Chondrocyte (in vitro differentiated cells): ENCODE results near the gene PTS. TPM values are rescaled to one million over a fixed set of nuclear protein-coding genes. Genes with fewer than 3 reads are reported as not detected.

Experiments used
- DNase-seq: peaks from one replicate; pipeline ENCODE4 v3.0.0; 2021; ENCODE audit warnings: mixed read lengths, low spot score
- H3K27ac Mint-ChIP-seq: one replicate; pipeline ENCODE4 v1.8.0; 2021; ENCODE audit warnings: mild to moderate bottlenecking, moderate library complexity, mixed read lengths; ENCODE audit not compliant: unreplicated experiment
- H3K27me3 Mint-ChIP-seq: 2 replicates; pipeline ENCODE4 v1.8.0; 2021; ENCODE audit warnings: low read depth, mixed read lengths
- H3K36me3 Mint-ChIP-seq: 2 replicates; pipeline ENCODE4 v1.8.0; 2021; ENCODE audit warnings: low read depth, mixed read lengths
- H3K4me1 Mint-ChIP-seq: 2 replicates; pipeline ENCODE4 v1.8.0; 2021; ENCODE audit warnings: low read depth, mild to moderate bottlenecking, mixed read lengths
- H3K4me3 Mint-ChIP-seq: one replicate; pipeline ENCODE4 v1.8.0; 2021; ENCODE audit warnings: mild to moderate bottlenecking, moderate library complexity, mixed read lengths; ENCODE audit not compliant: unreplicated experiment
- H3K9me3 Mint-ChIP-seq: 2 replicates; pipeline ENCODE4 v1.8.0; 2021; ENCODE audit warnings: low read depth, mixed read lengths
- CTCF ChIP-seq: fragments of 200-600 bp; sonication (generic); IDR thresholded peaks from 2 replicates; pipeline ENCODE4 v1.5.0; 2021; ENCODE audit warnings: antibody characterized with exemption, mild to moderate bottlenecking, moderate library complexity
- total RNA-seq: library from RNA; stranded (reverse); gene quantifications from 3 replicates; pipeline ENCODE4 v1.2.1, GENCODE V29; 2021

PTS gene
- total RNA-seq, 1 donor from 2014 or later, result 45.8 TPM

GRCh38 chr11:112247201-112247600 lies 21.0 kb downstream of the PTS start:
- Mint-ChIP-seq H3K9me3 (peaks cover 19% of the 10 kb centered on the region), H3K4me3 (no peak overlapping the region), H3K4me1 (peaks cover 17% of the 10 kb centered on the region), H3K36me3 (peaks cover 17% of the 10 kb centered on the region), H3K27ac (no peak overlapping the region), H3K27me3 (no peaks in the 10 kb centered on the region)
- no peak for DNase-seq
- no peak for TF ChIP-seq CTCF

GRCh38 chr11:112248201-112248600 lies 22.0 kb downstream of the PTS start:
- Mint-ChIP-seq H3K27ac (no peak overlapping the region), H3K27me3 (no peaks in the 10 kb centered on the region), H3K36me3 (peaks cover 11% of the 10 kb centered on the region), H3K9me3 (peaks cover 19% of the 10 kb centered on the region), H3K4me3 (no peak overlapping the region), H3K4me1 (peaks cover 17% of the 10 kb centered on the region)
- DNase-seq, result no peak
- no peak for TF ChIP-seq CTCF

GRCh38 chr11:112249871-112250610 lies 23.8 kb downstream of the PTS start:
- Mint-ChIP-seq H3K9me3 (peaks cover 7% of the 10 kb centered on the region), H3K27ac (no peak overlapping the region), H3K4me3 (no peak overlapping the region), H3K4me1 (peaks cover 17% of the 10 kb centered on the region), H3K36me3 (no peaks in the 10 kb centered on the region), H3K27me3 (no peaks in the 10 kb centered on the region)
- DNase-seq, result no peak
- TF ChIP-seq CTCF, result no peak

- Mint-ChIP-seq H3K27me3 (no peaks in the 10 kb centered on the region), H3K36me3 (no peaks in the 10 kb centered on the region), H3K9me3 (no peaks in the 10 kb centered on the region), H3K4me3 (no peak overlapping the region), H3K4me1 (peaks cover 10% of the 10 kb centered on the region), H3K27ac (no peak overlapping the region)
- no peak for TF ChIP-seq CTCF
- no peak for DNase-seq
These were observed 27.5 kb downstream of the PTS start for GRCh38 chr11:112253605-112254242.

GRCh38 chr11:112255067-112255720 lies 29.0 kb downstream of the PTS start:
- Mint-ChIP-seq H3K4me3 (no peak overlapping the region), H3K27ac (no peak overlapping the region), H3K27me3 (no peaks in the 10 kb centered on the region), H3K4me1 (peaks cover 5% of the 10 kb centered on the region), H3K36me3 (no peaks in the 10 kb centered on the region), H3K9me3 (no peaks in the 10 kb centered on the region)
- TF ChIP-seq CTCF, result no peak
- DNase-seq, result no peak
